Stomach (tissue), 4 donors: ENCODE measurements around the gene PIPOX.

Source experiments
- CTCF ChIP-seq, 7 experiments: fragments of 450-650 bp in 4 of 7; fragments of 200-600 bp in 3 of 7; sonication (generic) in 3 of 7; IDR thresholded peaks; one replicate each; pipeline ENCODE4 v1.5.1; 2016 to 2019; ENCODE audit warnings: antibody characterized with exemption in 7 of 7, control low read depth in 2 of 7, mild to moderate bottlenecking in 1 of 7
- EP300 ChIP-seq: sonication (generic); formaldehyde crosslinking; IDR thresholded peaks from one replicate; pipeline ENCODE4 v1.6.1; 2017; ENCODE audit warnings: antibody characterized with exemption
- POLR2A ChIP-seq, 4 donors: fragments of 450-650 bp; IDR thresholded peaks; one replicate each; pipeline ENCODE4 v1.6.1; 2016; ENCODE audit warnings: antibody characterized with exemption in 4 of 4, control low read depth in 2 of 4, mild to moderate bottlenecking in 1 of 4, moderate library complexity in 1 of 4
- POLR2AphosphoS5 ChIP-seq, 3 donors: sonication (generic); formaldehyde crosslinking; IDR thresholded peaks; one replicate each; pipeline ENCODE4 v1.6.1; 2016; ENCODE audit warnings: antibody characterized with exemption in 3 of 3

- no peak for TF ChIP-seq CTCF (IDR thresholded peaks at IDR 0.05)
- no peak for TF ChIP-seq POLR2A (IDR thresholded peaks at IDR 0.05)
- no peak for TF ChIP-seq EP300
- no peak for TF ChIP-seq POLR2AphosphoS5 (IDR thresholded peaks at IDR 0.05)
Observed at GRCh38 chr17:29022074-29022473, 20.9 kb upstream of the PIPOX start.
